NCI-H2107 (cell line): Measurements from ENCODE around the gene TP53BP2.
A peak's percentile ranks its signal among the peaks of the same experiment; 100 is the strongest.
"Not testable (repeated sequence)": the region's sequence is repeated elsewhere in the genome, so short reads cannot be mapped to it uniquely, and the experiment has no call there.

ENCODE experiments used
- DNase-seq: peaks from one replicate; lab custom pipeline; 2025; lab: John Stamatoyannopoulos, UW

Gene TP53BP2

DNA sequence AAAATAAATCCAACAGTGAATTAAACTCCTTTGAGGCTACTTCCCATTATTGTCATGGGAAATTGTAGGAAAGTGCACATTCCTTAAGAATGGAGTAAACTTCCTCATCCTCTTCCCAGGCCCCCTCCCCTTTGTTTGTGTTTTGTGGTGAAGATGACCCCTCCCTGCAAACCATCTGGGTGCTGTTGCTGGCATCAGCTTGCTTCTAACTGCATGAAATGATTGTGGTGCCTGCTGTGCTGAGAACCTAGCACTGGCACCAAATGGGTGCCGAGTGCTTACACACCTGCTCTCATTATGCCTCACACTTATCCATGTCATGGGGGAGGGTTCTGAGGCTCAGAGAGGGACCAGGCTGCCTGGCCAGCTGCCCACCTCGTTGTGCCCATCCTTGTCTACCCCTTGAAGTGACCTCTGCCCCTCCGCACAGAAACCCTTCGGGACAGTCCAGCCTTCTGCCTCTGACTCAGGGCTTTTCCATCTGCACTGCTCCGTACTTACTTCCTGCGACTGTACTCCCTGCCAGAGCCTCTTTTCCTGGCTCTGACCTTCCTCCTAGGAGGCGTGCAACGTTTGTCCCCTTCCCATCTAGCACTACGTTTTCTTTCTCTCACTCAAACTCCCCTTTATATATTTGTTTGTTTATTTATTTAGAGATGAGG is 102.8 kb downstream of the TP53BP2 start:
- DNase-seq: peak; percentile 57

DNA sequence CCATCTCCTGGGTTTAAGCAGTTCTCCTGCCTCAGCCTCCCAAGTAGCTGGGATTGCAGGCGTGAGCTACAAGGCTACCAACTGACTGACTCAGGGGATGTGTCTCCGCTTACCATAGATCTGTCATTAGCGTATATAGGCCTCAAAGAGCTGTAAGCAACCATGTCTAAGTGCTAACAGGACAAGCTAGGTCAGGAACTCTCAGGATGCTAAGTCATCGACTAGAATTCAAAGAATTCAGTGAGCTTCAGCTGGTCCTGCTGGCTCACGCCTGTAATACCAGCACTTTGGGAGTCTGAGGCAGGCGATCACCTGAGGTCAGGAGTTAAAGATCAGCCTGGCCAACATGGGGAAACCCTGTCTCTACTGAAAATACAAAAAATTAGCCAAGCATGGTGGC is 103.9 kb downstream of the TP53BP2 start:
- DNase-seq: no peak

DNA sequence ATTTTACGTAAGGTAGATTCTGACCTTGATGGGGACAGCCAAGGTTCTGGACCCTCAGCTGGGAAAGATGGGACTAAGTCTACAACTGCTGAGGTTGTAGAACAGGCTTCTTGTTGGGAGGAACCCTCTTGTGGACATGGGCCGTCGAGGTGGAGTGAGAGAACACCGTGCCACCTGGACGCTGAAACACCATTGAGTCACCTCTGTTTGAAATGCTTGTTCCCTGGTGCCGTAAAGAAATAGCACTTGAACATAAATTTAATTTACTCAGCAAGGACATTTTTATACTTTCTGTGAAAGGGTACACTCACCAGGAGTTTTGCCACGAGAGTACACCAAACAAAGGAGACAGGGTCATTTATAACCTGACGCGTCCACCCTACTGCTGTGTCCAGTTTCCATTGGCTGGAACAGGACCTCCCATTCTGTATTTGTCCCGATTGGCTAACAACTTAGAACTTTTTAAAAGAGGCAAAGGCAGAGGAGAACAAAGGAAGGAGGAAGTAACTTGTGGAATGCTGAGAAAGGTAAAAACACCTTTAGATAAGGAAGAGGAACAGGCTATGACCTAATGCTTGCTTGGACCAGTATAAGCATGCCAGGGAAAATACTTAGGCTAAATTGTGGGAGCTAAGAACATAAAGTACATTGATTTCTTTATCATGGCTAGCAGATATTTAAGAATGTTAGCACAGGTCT is 105.6 kb downstream of the TP53BP2 start:
- not testable (repeated sequence) for DNase-seq

DNA sequence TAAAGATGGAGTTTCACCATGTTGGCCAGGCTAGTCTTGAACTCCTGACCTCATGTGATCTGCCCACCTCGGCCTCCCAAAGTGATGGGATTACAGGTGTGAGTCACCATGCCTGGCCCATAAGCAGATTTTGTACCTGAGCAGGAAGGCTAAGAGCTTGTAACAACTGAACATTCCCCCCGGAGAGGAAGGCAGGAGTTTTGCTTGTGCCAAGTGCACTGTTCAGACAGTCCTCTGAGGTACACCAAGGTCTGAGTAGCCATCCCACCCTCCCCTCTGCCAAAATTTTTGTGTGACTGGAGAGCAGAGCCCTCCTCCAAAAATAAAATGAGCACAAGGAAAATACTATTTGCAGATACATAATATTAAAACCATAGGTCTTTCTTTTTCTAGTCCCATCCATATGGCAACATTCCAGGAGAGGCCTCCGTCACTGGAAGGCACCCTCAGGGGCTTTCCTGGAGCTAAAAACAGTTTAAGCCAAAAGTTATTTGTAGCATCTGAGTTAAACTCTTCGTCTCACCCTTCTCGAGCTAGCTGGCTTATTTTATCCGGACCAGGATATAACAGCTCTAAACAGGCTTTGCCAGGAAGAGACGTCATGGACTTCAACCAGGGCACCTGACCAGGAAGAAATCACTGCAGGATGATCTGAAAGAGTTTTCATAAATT is 106.2 kb downstream of the TP53BP2 start:
- DNase-seq: no peak

DNA sequence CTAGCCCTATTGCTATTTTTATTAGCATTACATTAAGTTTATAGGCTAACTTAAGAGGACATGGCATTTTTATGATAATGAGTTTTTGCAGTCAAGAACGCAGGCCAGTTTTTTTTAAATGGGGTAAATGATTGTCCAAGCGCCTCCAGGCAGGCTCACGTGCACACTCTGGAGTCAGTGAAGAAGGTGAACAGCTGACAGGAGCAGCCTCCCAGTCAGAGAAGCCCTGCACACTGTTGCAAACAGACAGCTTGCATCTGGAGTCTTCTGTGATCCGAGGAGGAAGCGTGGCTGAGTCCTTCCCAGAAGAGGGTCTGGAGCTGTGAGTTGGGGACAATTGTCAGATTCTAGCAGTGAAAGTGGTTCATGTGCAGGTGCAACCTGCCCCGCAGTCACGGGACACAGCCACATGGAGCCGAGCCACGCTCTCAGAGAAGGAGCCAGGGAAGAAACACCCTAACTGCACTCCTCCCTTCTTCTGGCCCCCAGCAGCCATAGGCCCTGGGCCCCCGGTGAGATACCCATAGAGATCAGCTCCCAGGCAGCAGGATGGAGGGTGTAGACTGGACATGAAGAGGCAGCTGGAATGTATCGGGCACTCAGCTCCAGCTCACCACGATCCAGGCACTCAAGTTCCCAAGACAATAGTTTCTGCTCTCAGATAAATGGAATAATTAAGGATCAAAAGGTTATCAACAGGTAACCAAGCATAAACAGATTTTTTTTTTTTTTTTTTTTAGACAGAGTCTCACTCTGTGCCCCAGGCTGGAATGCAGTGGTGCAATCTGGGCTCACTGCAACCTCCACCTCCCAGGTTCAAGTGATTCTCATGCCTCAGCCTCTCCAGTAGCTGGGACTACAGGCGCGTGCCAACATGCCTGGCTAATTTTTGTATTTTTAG is 107.0 kb downstream of the TP53BP2 start:
- DNase-seq: peak; percentile 24

DNA sequence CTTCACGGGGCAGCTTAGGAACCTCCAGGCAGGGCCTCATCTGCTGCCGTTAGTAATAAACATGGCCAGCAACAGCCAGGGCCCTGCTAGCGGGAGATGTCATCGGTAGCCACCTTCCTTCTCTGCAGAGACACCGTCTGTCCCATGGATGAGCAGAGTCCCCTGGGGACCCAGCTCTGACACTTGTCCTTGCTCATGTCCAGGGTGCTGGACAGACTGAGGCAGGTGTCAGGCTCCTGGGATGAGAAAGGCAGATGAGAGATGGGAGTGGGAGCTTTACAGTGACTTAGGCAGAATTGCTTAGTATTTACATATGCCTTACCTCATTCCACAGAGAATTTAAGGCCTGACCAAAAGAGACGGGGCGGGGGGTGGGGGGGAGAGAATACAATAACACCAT is 108.4 kb downstream of the TP53BP2 start:
- no peak for DNase-seq

DNA sequence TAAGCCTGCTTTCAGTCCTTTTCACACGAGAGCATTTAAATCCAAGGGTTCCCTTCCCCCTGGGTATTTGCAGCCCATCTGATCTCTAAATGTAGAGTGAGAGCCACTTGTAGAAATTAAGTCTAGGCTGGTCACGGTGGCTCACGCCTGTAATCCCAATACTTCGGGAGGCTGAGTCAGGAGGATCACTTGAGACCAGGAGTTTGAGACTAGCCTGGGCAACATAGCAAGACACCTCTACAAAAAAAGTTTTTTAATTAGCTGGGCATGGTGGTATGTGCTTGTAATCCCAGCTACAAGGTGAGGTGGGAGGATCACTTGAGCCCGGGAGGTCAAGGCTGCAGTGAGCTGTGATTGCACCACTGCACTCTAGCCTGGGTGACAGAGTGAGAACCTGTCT is 109.1 kb downstream of the TP53BP2 start:
- not testable (repeated sequence) for DNase-seq

DNA sequence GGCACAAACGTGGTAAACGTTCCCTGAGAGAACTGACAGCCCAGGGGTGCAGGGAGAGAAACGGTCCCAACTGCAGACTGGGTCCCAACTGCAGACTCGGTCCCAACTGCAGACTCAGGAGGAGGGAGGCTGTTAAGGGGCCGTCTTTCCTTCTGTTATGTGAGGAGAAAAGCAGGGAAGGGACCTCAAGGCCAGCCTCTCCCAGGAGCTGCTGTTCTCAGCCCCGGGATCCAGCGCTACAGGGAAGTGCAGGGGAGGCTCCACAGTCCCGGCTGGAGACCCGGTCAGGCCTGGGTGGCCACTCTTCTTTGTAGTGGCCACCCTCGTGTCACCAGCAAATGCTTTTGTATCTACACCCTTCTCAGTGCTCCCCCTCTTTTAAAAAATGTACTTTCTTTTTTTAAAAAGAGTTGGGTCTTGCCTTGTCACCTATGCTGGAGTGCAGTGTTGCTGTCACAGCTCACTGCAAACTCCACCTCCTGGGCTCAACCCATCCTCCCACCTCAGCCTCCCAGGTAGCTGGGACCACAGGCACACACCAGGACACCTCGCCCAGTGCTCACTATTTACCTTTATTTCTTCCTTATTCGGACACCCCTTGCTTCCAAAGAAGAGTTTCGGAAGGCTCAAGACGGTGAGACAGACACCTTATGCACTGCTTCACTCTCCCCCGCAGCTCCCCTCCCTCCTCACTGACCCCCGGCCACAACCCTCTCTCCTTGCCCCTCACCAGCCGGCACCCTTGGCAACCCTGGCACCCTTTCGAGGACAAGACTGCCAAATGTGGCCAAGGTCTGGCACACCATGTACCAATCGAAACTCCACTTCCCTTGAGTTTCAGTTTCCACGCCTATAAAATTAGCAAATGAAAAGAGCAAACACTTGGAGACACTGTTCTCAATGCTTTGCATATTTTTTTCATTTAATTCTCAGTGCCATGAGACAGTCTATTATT is 111.6 kb downstream of the TP53BP2 start:
- DNase-seq: no peak

DNA sequence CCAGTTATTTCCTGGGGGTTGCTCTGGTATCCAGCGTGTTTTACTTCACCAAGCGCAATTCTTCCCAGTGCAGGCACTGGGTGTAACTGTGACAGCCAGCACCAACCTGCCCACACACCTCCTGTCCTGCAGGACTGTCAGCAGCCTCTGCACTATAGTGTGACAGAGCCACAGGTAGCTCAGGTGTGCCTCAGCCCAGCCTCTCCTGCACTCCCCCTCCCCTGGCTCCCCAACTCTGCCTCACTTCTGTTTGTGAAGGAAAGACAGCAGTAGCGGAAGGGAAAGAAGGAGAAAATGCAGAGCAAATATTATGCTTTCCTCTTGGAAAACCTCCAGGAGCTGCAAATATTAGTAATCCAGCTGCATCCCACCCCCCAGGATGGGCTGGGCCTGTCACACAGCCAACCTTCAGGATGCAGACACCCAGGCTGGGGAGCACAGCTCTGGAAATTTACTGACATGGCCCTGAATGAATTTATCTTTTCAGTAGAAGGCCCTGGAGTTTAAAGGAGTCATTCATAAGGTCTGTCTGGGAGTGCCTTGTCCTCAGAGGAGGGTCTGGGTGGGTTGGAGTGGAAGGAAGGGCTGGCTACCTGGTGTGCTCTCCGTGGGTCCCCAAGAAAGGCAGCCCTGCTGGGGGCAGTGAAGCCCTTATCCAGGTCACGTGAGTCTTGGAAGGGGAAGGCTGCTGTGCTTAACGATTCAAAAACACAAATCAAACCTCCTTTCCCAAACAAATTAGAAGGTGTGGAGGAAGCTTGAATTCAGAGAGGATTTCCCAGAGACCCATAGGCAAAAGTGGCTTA is 112.6 kb downstream of the TP53BP2 start:
- DNase-seq: no peak

DNA sequence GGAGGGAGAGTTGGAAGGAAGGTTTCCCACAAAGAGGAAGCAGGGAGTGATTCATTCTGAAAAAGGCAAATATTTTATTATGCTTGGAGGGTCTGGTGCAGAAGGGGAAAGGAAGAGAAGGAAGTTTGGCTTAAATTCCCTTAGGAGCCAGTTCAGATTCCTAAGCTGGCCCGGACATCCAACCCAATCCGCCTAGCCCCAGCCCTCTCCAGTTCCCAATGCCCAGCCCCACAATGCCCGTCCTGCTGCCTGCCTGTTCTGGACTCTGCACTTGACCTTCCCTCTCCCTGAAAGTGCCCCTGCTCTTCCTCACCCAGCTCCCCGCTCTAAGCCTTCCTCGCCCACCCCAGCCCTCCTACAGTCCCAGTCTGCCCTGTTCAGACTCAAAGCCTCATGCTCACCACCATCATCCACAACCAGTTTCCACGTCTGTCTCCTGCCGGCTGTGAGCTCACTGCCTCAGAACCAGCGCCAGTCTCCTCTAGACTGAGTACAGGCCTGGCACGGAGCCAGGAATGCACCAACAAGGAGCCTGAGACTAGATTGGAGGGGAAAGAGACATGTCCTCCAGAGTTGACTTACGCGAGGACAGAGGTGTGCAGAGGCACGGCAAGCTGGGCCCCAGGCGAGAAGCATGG is 114.5 kb downstream of the TP53BP2 start:
- no peak for DNase-seq

DNA sequence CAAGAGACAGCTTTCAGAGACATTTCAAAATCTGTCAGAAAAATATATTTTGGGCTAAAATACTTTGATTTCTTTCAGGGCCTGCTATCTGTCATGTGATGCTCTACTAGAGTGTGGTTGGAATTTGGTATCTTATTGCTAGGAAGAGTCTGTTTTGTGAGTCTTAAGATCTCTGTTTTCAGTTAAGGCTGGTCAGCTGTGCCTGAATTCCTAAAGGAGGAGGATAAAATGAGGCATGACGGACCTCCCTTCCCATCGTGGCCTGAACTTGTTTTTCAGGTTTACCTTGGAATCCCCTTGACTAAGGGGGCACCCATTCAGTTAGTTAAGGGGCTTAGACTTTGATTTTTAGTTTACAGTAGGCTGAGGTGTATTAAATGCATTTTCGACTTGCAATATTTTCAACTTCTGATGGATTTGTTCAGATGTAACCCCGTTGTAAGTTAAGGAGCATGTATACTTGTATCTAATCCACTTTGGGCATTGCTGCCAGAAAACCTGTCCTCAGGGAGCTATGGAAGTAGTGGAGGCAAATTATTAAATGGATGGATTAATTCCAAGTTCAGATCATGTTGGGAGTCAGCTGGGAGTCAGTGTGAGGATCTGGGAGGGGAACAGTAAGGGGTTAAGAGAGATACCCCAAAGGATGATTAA is 115.1 kb downstream of the TP53BP2 start:
- no peak for DNase-seq

DNA sequence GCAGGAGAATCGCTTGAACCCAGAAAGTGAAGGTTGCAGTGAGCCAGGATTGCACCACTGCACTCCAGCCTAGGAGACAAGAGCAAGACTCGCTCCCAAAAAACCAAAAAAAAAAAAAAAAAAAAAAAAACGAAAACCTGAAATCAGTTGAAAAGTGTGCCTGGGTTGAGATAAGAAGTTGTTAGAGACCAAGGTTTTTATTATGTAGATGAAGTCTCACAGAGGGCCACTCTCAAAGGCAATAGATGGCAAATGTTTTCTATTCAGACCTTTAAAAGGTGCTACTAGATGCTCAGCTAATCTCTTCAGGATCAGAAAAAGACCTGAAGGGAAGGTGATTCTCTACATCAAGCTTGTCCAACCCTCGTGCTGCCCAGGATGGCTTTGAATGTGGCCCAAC is 115.8 kb downstream of the TP53BP2 start:
- no peak for DNase-seq
